Natural killer cell (primary cell): ENCODE measurements around the gene EHMT1. TPM values are rescaled to one million over a fixed set of nuclear protein-coding genes. Genes with fewer than 3 reads are reported as not detected.

Source experiments
- ATAC-seq, 3 donors: fragments of 150-1000 bp in 2 of 3; fragments of 200-7000 bp in 1 of 3; cut with Tn5 transposase; 1 replicate in 1 of 3; 2 replicates in 2 of 3; pipeline ENCODE4 v1.10.0; 2021; ENCODE audit warnings: mild to moderate bottlenecking in 2 of 3, moderate library complexity in 2 of 3
- DNase-seq, 2 donors: peaks; one replicate each; pipeline versions ENCODE4 v3.0.0 to v3.0.0-alpha.2; 2013 to 2021; ENCODE audit warnings: mixed read lengths in 1 of 2
- H3K27ac ChIP-seq: one replicate; pipeline ENCODE4 v1.5.1; 2013; ENCODE audit warnings: mild to moderate bottlenecking, low read length
- H3K27me3 ChIP-seq: one replicate; pipeline ENCODE4 v1.6.1; 2013; ENCODE audit warnings: low read length; ENCODE audit not compliant: control insufficient read depth, insufficient read depth
- H3K36me3 ChIP-seq: one replicate; pipeline ENCODE4 v1.6.1; 2013; ENCODE audit warnings: low read length; ENCODE audit not compliant: control insufficient read depth, insufficient read depth
- H3K4me1 ChIP-seq: one replicate; pipeline ENCODE4 v1.6.1; 2013; ENCODE audit warnings: low read length; ENCODE audit not compliant: control insufficient read depth, insufficient read depth
- H3K4me3 ChIP-seq: one replicate; pipeline ENCODE4 v1.5.1; 2013; ENCODE audit warnings: low read length
- H3K9me3 ChIP-seq: one replicate; pipeline ENCODE4 v1.6.1; 2013; ENCODE audit warnings: low read length; ENCODE audit not compliant: control insufficient read depth, insufficient read depth
- H3K27ac Mint-ChIP-seq, 2 donors: one replicate each; pipeline ENCODE4 v1.8.0; 2022; ENCODE audit warnings: mild to moderate bottlenecking in 2 of 2, mixed read lengths in 2 of 2, moderate library complexity in 1 of 2
- H3K27me3 Mint-ChIP-seq, 2 donors: one replicate each; pipeline ENCODE4 v1.8.0; 2022; ENCODE audit warnings: low read depth in 2 of 2, mixed read lengths in 2 of 2
- H3K36me3 Mint-ChIP-seq: one replicate; pipeline ENCODE4 v1.8.0; 2022; ENCODE audit warnings: mixed read lengths
- H3K4me1 Mint-ChIP-seq, 2 donors: one replicate each; pipeline ENCODE4 v1.8.0; 2022; ENCODE audit warnings: mixed read lengths in 2 of 2
- H3K4me3 Mint-ChIP-seq: one replicate; pipeline ENCODE4 v1.8.0; 2022; ENCODE audit warnings: mild to moderate bottlenecking, moderate library complexity, mixed read lengths
- H3K9me3 Mint-ChIP-seq, 2 donors: one replicate each; pipeline ENCODE4 v1.8.0; 2022; ENCODE audit warnings: mixed read lengths in 2 of 2
- whole genome bisulfite sequencing: methylation state at CpG from one replicate; pipeline ENCODE4 v1.1.7; 2013; ENCODE audit warnings: missing lambda C conversion rate; ENCODE audit not compliant: insufficient coverage; 5-methylcytosine and 5-hydroxymethylcytosine counted together
- intact Hi-C: fragments of 100-400 bp; cut with micrococcal nuclease; formaldehyde crosslinking; loops from one replicate; pipeline ENCODE4 v1.14.2; 2022
- total RNA-seq, 4 donors: library from RNA; stranded (reverse); fragments of 120-200 nt in 1 of 4; gene quantifications; one replicate each; pipeline versions ENCODE4 v1.2.3 to v1.2.4, GENCODE V29; 2013 to 2022
- TF ChIP-seq, protein P1 (sequence below): fragments of 200-600 bp; IDR thresholded peaks from one replicate; pipeline ENCODE4 v1.8.0; 2022; ENCODE audit warnings: antibody characterized with exemption

Gene EHMT1
- total RNA-seq, 3 donors from 2014 or later (not counting 1 experiment from before 2014, with no cell fraction given): 173 to 200 (median 176) TPM

DNA sequence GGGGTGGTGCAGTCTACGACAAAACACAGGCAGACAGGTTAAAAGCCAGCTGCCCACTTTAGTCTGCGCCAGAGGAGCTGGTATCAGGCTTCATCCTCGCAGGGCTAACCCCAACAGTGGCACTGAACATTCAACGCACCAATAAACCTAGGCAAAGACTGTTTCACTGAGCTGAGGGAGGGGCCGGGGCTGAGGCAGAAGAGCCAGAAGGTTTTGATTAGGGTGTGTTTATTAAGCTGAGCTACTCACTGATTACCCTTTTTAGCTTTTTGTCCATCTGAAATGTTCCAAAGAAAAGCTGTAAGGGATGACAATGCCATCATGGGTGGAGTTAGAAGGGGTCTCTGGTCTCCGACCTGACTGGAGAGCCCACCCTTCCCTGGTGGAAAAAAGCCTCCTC is 29.9 kb upstream of the EHMT1 start:
- Histone ChIP-seq H3K27ac (no peak overlapping the region), H3K4me3 (no peak overlapping the region), H3K36me3 (peaks cover 22% of the 10 kb centered on the region), H3K27me3 (no peaks in the 10 kb centered on the region), H3K9me3 (no peaks in the 10 kb centered on the region), H3K4me1 (peaks cover 17% of the 10 kb centered on the region)
- Mint-ChIP-seq H3K27ac (no peak overlapping the region), H3K9me3 (no peaks in the 10 kb centered on the region), H3K4me1 (peaks cover 6 to 14% of the 10 kb centered on the region in 2 donors), H3K36me3 (no peaks in the 10 kb centered on the region), H3K4me3 (no peak overlapping the region), H3K27me3 (no peaks in the 10 kb centered on the region)
- WGBS: 99% methylated on average over 6 of the region's 6 CpGs
- TF ChIP-seq, protein P1, sequence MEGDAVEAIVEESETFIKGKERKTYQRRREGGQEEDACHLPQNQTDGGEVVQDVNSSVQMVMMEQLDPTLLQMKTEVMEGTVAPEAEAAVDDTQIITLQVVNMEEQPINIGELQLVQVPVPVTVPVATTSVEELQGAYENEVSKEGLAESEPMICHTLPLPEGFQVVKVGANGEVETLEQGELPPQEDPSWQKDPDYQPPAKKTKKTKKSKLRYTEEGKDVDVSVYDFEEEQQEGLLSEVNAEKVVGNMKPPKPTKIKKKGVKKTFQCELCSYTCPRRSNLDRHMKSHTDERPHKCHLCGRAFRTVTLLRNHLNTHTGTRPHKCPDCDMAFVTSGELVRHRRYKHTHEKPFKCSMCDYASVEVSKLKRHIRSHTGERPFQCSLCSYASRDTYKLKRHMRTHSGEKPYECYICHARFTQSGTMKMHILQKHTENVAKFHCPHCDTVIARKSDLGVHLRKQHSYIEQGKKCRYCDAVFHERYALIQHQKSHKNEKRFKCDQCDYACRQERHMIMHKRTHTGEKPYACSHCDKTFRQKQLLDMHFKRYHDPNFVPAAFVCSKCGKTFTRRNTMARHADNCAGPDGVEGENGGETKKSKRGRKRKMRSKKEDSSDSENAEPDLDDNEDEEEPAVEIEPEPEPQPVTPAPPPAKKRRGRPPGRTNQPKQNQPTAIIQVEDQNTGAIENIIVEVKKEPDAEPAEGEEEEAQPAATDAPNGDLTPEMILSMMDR: no peak
- DNase-seq: no peak
- ATAC-seq: no peak
- intact Hi-C loops: no loop called here

DNA sequence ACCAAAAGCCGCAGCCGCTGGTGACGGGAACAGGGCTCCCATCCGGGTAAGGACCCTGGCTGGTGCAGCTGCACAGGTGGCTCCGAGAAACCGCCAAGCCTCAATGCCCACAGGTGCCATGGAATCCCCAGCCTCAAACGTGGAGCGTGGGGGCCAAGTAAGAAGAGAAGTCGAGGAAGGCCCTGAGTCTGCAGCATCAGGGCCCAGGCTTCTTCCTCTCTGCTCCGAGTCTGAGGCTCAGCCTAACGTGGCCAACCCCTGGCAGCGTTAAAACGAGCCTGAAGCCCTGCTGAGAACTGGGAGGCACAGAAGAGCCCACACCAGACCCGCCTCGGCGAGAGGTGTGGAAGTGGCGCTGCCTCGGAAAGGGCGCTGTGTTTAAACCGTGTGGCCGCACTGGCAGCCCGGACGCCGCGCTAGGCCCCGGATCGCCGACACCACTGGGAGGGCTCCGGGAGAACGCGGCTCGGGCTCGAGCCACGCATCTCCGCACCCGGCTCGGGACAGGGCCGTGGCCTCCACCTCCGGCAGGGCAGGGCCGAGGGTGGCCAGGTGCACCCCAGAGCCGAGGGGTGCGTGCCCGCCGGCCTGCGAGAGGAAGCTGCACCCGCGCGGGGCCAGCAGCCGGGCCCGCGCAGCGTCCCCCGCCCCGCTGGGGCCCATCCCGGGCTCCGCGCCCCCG is 29.2 kb upstream of the EHMT1 start:
- Mint-ChIP-seq H3K4me1 (peaks cover 6 to 14% of the 10 kb centered on the region in 2 donors), H3K27ac (peak overlapping the region; percentile 43 to 54), H3K36me3 (no peaks in the 10 kb centered on the region), H3K27me3 (no peaks in the 10 kb centered on the region), H3K4me3 (peak overlapping the region; percentile 83), H3K9me3 (no peaks in the 10 kb centered on the region)
- DNase-seq: peak in 1 of 2 donors; percentile 38
- Histone ChIP-seq H3K27ac (no peak overlapping the region), H3K9me3 (no peaks in the 10 kb centered on the region), H3K36me3 (peaks cover 22% of the 10 kb centered on the region), H3K4me1 (peaks cover 17% of the 10 kb centered on the region), H3K4me3 (peak overlapping the region; percentile 26), H3K27me3 (no peaks in the 10 kb centered on the region)
- WGBS: 10% methylated on average over 58 of the region's 58 CpGs
- intact Hi-C loops: loop anchor here (2.0 kb wide), 1 partner anchor 15 kb away; the partner anchor contains the start of gene ARRDC1
- TF ChIP-seq, protein P1: no peak
- peak in 1 of 3 donors; percentile 0 for ATAC-seq

DNA sequence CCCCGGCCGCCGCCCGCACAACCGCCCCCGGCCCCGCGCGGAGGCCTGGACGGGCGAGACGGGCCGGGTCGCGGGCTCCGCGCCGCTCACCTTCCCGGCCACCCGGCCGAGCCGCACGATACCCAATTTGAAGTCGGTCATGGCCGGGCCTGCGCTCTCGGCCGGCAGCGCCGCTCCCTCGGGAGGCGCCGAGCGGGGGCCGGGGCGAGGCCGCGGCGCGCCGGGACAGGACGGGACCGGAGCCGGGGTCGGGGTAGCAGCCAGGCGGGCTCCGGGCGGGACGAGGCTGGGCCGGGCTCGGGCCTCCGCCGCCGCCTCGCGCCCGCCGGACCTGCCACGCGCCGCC is 28.7 kb upstream of the EHMT1 start:
- Histone ChIP-seq H3K4me3 (no peak overlapping the region), H3K27ac (no peak overlapping the region), H3K36me3 (peaks cover 22% of the 10 kb centered on the region), H3K4me1 (peaks cover 17% of the 10 kb centered on the region), H3K9me3 (no peaks in the 10 kb centered on the region), H3K27me3 (no peaks in the 10 kb centered on the region)
- no peak for DNase-seq
- Mint-ChIP-seq H3K27me3 (no peaks in the 10 kb centered on the region), H3K27ac (peak overlapping the region in 1 of 2 donors; percentile 92), H3K9me3 (no peaks in the 10 kb centered on the region), H3K4me3 (no peak overlapping the region), H3K4me1 (peaks cover 6 to 14% of the 10 kb centered on the region in 2 donors), H3K36me3 (no peaks in the 10 kb centered on the region)
- under 1% methylated on average over 61 of the region's 61 CpGs for WGBS
- intact Hi-C loops: loop anchor here (2.0 kb wide), 1 partner anchor 15 kb away; the partner anchor contains the start of gene ARRDC1
- peak in 1 of 3 donors; percentile 1 for ATAC-seq
- TF ChIP-seq, protein P1: no peak
